GM18870 (cell line): ENCODE measurements around the gene PELI2.

Experiments used
- ATAC-seq: cut with Tn5 transposase; IDR thresholded peaks from one replicate; pipeline ENCODE4 v1.9.1; 2021; ENCODE audit warnings: moderate library complexity; ENCODE audit not compliant: unreplicated experiment

Gene PELI2

GRCh38 chr14:56119201-56119981 lies 1.2 kb downstream of the PELI2 start:
- no peak for ATAC-seq

- ATAC-seq, result no peak
Observed at GRCh38 chr14:56120091-56120691, 2.0 kb downstream of the PELI2 start.

- ATAC-seq, result no peak
Observed at GRCh38 chr14:56121816-56122215, 3.6 kb downstream of the PELI2 start.

- no peak for ATAC-seq
Observed at GRCh38 chr14:56122301-56122700, 4.1 kb downstream of the PELI2 start.

- ATAC-seq, result no peak
Observed at GRCh38 chr14:56124327-56124726, 6.1 kb downstream of the PELI2 start.

- ATAC-seq, result no peak
Observed at GRCh38 chr14:56125772-56126636, 7.8 kb downstream of the PELI2 start.

DNA sequence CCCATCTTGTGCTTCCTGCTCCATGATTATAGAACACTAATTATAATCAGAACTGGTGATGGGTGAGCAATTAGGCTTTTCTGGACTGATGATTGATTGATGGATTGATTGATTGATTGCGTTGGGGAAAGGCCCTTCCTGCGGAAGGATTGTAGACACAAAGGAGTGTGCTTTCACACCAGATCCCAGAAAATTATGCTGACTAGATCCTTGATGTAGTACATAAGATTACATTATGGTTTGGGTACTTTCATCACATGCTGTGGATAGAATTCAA lies 8.4 kb downstream of the PELI2 start:
- ATAC-seq, result no peak

GRCh38 chr14:56127156-56127555 lies 8.9 kb downstream of the PELI2 start:
- no peak for ATAC-seq

GRCh38 chr14:56129092-56129491 lies 10.9 kb downstream of the PELI2 start:
- ATAC-seq, result no peak

DNA sequence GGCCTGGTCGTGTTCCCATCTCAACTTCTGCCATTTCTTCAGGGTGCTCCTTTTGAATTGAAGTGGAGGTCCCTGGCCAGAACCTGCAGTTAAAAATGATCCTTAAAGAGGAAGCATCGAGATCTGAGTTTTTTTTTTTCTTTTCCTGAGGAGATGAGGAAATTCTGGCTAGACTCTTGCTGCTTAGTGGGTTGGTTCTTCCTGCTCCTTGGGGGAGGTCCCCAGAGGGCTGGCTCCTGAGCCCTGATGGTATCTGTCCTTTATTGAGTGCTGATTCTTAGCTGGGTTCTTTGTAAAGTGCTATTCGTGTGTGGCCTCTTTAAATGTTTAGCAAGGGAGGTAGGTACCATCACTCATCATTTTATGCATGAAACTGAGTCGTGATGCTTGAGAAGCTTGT lies 11.7 kb downstream of the PELI2 start:
- ATAC-seq, result no peak

DNA sequence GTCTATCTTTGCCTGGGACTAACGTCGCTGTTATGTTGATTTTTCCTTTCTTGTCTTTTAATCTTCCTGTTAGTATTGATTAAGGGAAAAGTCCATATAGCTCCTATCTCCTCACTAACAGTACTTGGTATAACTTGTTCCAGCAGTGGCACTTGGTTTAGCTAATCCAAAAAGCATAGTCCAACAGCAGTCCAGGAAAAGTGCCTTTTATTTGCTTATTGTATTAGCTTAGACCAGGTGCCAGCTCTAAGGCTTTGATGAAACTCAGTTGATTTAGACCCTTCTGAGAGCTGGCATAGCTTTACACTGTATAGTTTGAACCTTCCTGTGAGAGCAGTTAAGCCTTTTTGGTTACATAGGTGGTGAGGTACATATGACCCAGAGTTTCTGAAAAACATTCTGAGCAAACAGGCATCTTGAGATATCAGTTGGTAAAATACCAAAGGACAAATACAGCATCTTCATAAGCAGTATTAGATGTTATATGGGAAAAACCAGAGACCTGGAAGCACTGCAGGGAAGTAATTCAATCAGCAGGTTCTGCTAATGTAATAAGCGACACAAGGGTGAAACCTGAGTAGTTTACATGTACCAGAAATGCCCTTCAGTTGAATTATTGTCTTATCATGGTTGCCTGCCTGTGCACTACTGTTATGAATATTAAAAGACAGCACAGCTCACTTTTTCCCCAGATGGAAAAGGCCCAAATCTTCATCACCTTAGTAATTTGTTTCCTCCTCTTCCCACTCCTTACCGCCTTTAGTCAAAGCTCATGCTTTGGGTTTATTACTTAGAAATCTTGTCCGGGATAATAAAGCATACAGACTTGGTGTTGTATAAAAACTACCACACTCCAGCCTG lies 13.0 kb downstream of the PELI2 start:
- no peak for ATAC-seq

- ATAC-seq, result no peak
Observed at GRCh38 chr14:56131865-56132833, 13.9 kb downstream of the PELI2 start.

- ATAC-seq, result no peak
Observed at GRCh38 chr14:56133547-56133946, 15.3 kb downstream of the PELI2 start.

DNA sequence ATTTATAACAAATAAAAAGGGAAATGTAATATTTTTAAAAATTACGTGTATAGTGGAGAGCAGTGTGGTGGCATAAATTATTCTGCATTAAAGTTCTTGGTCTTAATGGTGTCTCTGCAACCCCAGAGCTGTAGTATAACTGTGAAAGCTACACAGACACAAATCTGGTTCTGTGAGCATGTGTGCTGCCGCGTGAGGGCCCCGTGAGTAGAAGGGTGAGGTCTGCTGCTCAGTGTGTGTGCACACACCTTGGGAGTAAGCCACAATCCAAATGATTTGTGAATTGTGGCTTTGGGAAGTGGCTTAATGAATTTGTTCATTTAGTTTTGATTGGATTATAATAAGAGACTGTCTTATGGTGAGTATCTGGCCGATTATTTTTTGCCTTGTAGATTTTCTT lies 16.8 kb downstream of the PELI2 start:
- no peak for ATAC-seq

DNA sequence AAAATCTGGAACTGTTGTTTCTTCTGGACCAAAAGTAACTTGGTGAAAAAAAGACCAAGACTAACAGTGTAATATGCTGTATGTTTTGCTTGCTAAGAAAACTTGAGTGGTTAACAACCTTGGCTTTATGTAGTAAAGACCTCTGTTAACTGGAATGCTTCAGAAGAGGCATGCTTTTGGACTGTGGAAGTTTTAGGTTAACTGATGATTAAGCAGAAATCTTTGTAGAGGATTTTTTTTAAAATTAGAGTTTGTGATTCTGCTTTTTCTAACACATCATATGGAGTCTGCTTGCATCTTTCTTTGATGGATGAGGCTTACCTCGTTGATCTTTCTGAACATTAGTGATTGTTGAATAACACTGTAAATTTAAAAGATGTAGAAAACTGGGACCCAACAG lies 17.5 kb downstream of the PELI2 start:
- ATAC-seq, result no peak

GRCh38 chr14:56136571-56137452 lies 18.6 kb downstream of the PELI2 start:
- no peak for ATAC-seq

- no peak for ATAC-seq
Observed at GRCh38 chr14:56137453-56137807, 19.2 kb downstream of the PELI2 start.

GRCh38 chr14:56137849-56138248 lies 19.6 kb downstream of the PELI2 start:
- no peak for ATAC-seq

GRCh38 chr14:56138928-56139327 lies 20.7 kb downstream of the PELI2 start:
- ATAC-seq, result no peak
